NOMO-1 treated with DMSO at 0.1 percent for 48 hours (cell line): ENCODE measurements around the gene PCF11.

Source experiments
- DNase-seq: peaks from one replicate; lab custom pipeline; 2025; ENCODE audit not compliant: unreplicated experiment; lab: John Stamatoyannopoulos, UW

Gene PCF11

GRCh38 chr11:83153764-83154163 lies 3.2 kb upstream of the PCF11 start:
- no peak for DNase-seq

- DNase-seq: peak; percentile 100
These were observed 561 bp upstream of the PCF11 start for GRCh38 chr11:83156144-83156995.

GRCh38 chr11:83157594-83158356 lies 844 bp downstream of the PCF11 start:
- DNase-seq: peak; percentile 58

GRCh38 chr11:83158357-83158786 lies 1.4 kb downstream of the PCF11 start:
- peak; percentile 45 for DNase-seq

- no peak for DNase-seq
These were observed 2.3 kb downstream of the PCF11 start for GRCh38 chr11:83158965-83159901.

GRCh38 chr11:83159902-83160865 lies 3.3 kb downstream of the PCF11 start:
- peak; percentile 11 for DNase-seq

GRCh38 chr11:83161610-83162199 lies 4.8 kb downstream of the PCF11 start:
- no peak for DNase-seq

- no peak for DNase-seq
These were observed 5.4 kb downstream of the PCF11 start for GRCh38 chr11:83162377-83162776.

- DNase-seq: no peak
These were observed 9.4 kb downstream of the PCF11 start for GRCh38 chr11:83166193-83166866.

- DNase-seq: no peak
These were observed 11.8 kb downstream of the PCF11 start for GRCh38 chr11:83168756-83169155.

- no peak for DNase-seq
These were observed 13.9 kb downstream of the PCF11 start for GRCh38 chr11:83170865-83171264.

GRCh38 chr11:83172551-83172950 lies 15.6 kb downstream of the PCF11 start:
- DNase-seq: no peak

GRCh38 chr11:83174008-83174407 lies 17.1 kb downstream of the PCF11 start:
- DNase-seq: peak; percentile 60

- DNase-seq: no peak
These were observed 18.9 kb downstream of the PCF11 start for GRCh38 chr11:83175815-83176214.

GRCh38 chr11:83181815-83182214 lies 24.9 kb downstream of the PCF11 start:
- DNase-seq: no peak

GRCh38 chr11:83185767-83186166 lies 28.8 kb downstream of the PCF11 start:
- no peak for DNase-seq

GRCh38 chr11:83187465-83187864 lies 30.5 kb downstream of the PCF11 start:
- no peak for DNase-seq

- DNase-seq: no peak
These were observed 34.6 kb downstream of the PCF11 start for GRCh38 chr11:83191491-83191890.

- no peak for DNase-seq
These were observed 35.1 kb downstream of the PCF11 start for GRCh38 chr11:83191986-83192385.
